ENCODE measurements around the gene SEL1L2. TPM values are rescaled to one million over a fixed set of nuclear protein-coding genes. Genes with fewer than 3 reads are reported as not detected.
A peak's percentile ranks its signal among the peaks of the same experiment; 100 is the strongest.
"Not testable (repeated sequence)": the region's sequence is repeated elsewhere in the genome, so short reads cannot be mapped to it uniquely, and the experiment has no call there.

SEL1L2 gene
- total RNA-seq, 3 donors from 2014 or later, result not detected

- Histone ChIP-seq H3K4me1 (ENCODE audit: low read depth) (no peaks in the 10 kb centered on the region), H3K4me3 (peak within 1 kb of the TSS; percentile 29), H3K9me3 (peaks cover 9% of the 10 kb centered on the region), H3K36me3 (ENCODE audit: low read depth) (no peaks in the 10 kb centered on the region)
- ATAC-seq, result peak; percentile 96
- TF ChIP-seq CTCF (IDR thresholded peaks at IDR 0.05), result no peak
- peak; percentile 94 to 99 (median 97) for DNase-seq
- intact Hi-C loops (cut with DNase I, micrococcal nuclease), result no loop called here
These were observed 4.8 kb upstream of the SEL1L2 start, which contains the start of gene MACROD2 for GRCh38 chr20:13995086-13995665. Gene MACROD2 (plus strand): TSS chr20:13995516.

- H3K9me3 ChIP-seq; H3K4me1 ChIP-seq (ENCODE audit: low read depth); H3K36me3 ChIP-seq (ENCODE audit: low read depth); intact Hi-C loops (cut with DNase I, micrococcal nuclease); H3K4me3 ChIP-seq; ATAC-seq; DNase-seq: not testable (repeated sequence)
These were observed 1.5 kb upstream of the SEL1L2 start for GRCh38 chr20:13991955-13992354.

- H3K4me1 ChIP-seq (ENCODE audit: low read depth), result no peaks in the 10 kb centered on the region
- H3K36me3 ChIP-seq (ENCODE audit: low read depth), result no peaks in the 10 kb centered on the region
- ATAC-seq (no peak), DNase-seq (no peak)
- TF ChIP-seq CTCF (IDR thresholded peaks at IDR 0.05), result no peak
- intact Hi-C loops (cut with DNase I, micrococcal nuclease), result no loop called here
- H3K9me3 ChIP-seq, result peaks cover 9% of the 10 kb centered on the region
- no peak overlapping the region for H3K4me3 ChIP-seq
These were observed 897 bp upstream of the SEL1L2 start for GRCh38 chr20:13991311-13991710.

GRCh38 chr20:13984211-13984610, 6.2 kb downstream of the SEL1L2 start:
- no peak overlapping the region for H3K4me3 ChIP-seq
- ATAC-seq, result no peak
- no peak for TF ChIP-seq CTCF (IDR thresholded peaks at IDR 0.05)
- no peak for DNase-seq
- intact Hi-C loops (cut with DNase I, micrococcal nuclease), result no loop called here
- no peaks in the 10 kb centered on the region for H3K9me3 ChIP-seq
- H3K36me3 ChIP-seq (ENCODE audit: low read depth), result no peaks in the 10 kb centered on the region
- H3K4me1 ChIP-seq (ENCODE audit: low read depth), result no peaks in the 10 kb centered on the region

GRCh38 chr20:13960525-13960924, 29.9 kb downstream of the SEL1L2 start:
- Histone ChIP-seq H3K4me3 (no peak overlapping the region), H3K36me3 (ENCODE audit: low read depth) (no peaks in the 10 kb centered on the region), H3K9me3 (no peaks in the 10 kb centered on the region), H3K4me1 (ENCODE audit: low read depth) (no peaks in the 10 kb centered on the region)
- ATAC-seq, result no peak
- no peak for DNase-seq
- TF ChIP-seq CTCF (IDR thresholded peaks at IDR 0.05), result no peak
- intact Hi-C loops (cut with DNase I, micrococcal nuclease), result no loop called here

GRCh38 chr20:13960119-13960518, 30.3 kb downstream of the SEL1L2 start:
- H3K4me3 ChIP-seq, result no peak overlapping the region
- intact Hi-C loops (cut with DNase I, micrococcal nuclease), result no loop called here

More at GRCh38 chr20:13960119-13960518, 30.3 kb downstream of the SEL1L2 start:
- Histone ChIP-seq H3K9me3 (no peaks in the 10 kb centered on the region), H3K4me1 (ENCODE audit: low read depth) (no peaks in the 10 kb centered on the region), H3K36me3 (ENCODE audit: low read depth) (no peaks in the 10 kb centered on the region)
- no peak for TF ChIP-seq CTCF (IDR thresholded peaks at IDR 0.05)
- ATAC-seq, result no peak
- DNase-seq, result no peak

Data from mucosa of descending colon (tissue), 3 donors.